Ishikawa (cell line): ENCODE measurements around the gene UGT3A1.

Experiments
- CEBPB ChIP-seq: IDR thresholded peaks from 2 replicates; pipeline ENCODE4 v1.6.1; 2012
- CREB1 ChIP-seq: IDR thresholded peaks from 2 replicates; pipeline ENCODE4 v1.6.1; 2012; ENCODE audit warnings: low read depth
- EGR1 ChIP-seq: IDR thresholded peaks from 2 replicates; pipeline ENCODE4 v1.6.1; 2012
- EP300 ChIP-seq: IDR thresholded peaks from 2 replicates; pipeline ENCODE4 v1.6.1; 2012; ENCODE audit warnings: borderline replicate concordance
- FOXM1 ChIP-seq: IDR thresholded peaks from 2 replicates; pipeline ENCODE4 v1.6.1; 2012; ENCODE audit warnings: low read depth, borderline replicate concordance
- NFIC ChIP-seq: IDR thresholded peaks from 2 replicates; pipeline ENCODE4 v1.6.1; 2012
- RAD21 ChIP-seq: IDR thresholded peaks from 2 replicates; pipeline ENCODE4 v1.6.1; 2012; ENCODE audit warnings: low read depth
- REST ChIP-seq: IDR thresholded peaks from 2 replicates; pipeline ENCODE4 v1.6.1; 2012; ENCODE audit warnings: low read depth, mild to moderate bottlenecking
- TAF1 ChIP-seq: IDR thresholded peaks from 2 replicates; pipeline ENCODE4 v1.6.1; 2012; ENCODE audit warnings: low read depth, mild to moderate bottlenecking
- TCF12 ChIP-seq: IDR thresholded peaks from 2 replicates; pipeline ENCODE4 v1.6.1; 2012; ENCODE audit warnings: low read depth
- TEAD4 ChIP-seq: IDR thresholded peaks from 2 replicates; pipeline ENCODE4 v1.6.1; 2012
- USF1 ChIP-seq: IDR thresholded peaks from 2 replicates; pipeline ENCODE4 v1.6.1; 2012
- YY1 ChIP-seq: IDR thresholded peaks from 2 replicates; pipeline ENCODE4 v1.6.1; 2012; ENCODE audit warnings: low read depth
- ZBTB7A ChIP-seq: IDR thresholded peaks from 2 replicates; pipeline ENCODE4 v1.6.1; 2012; ENCODE audit warnings: low read depth
- TF ChIP-seq, protein P1 (sequence below): IDR thresholded peaks from 2 replicates; pipeline ENCODE4 v1.6.1; 2012

UGT3A1 gene

DNA sequence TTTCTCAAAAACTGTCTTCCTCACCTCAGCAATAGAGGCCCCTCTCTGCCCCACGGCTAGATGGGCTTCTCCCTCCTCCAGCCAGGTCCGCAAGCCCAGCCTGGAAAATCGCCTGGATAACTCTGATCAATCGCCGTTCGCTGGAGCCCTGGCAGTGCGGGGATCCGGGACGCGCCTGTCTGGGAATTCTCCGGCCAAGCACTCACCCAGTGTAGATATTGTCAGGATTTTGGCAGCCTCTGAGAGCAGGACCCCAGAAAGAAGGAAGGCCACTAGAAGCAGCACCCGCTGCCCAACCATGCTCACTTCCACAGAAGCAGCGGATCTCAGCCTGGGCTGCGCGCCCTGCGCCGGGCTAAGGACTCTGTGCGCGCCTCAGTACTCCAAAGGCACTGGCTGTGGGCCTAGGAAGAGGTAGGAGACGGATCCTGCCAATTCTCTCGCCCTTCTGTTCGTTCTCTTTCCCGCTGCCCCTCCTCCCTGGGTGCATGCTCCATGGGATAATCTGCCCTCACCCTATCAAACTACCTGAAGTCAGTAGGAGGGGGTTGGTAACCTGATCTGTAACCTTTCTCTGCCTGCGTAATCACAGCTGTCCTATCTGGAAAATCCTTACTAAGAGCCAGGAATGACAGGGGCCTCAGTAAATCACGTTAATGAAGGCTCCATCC is at the start of gene UGT3A1:
Gene UGT3A1 (minus strand): TSS at position 450 of the 671 bp plus-strand sequence. CDS start 150 bp downstream, at position 300.
- TF ChIP-seq TEAD4 = no peak
- TF ChIP-seq USF1 = no peak
- no peak for TF ChIP-seq FOXM1
- no peak for TF ChIP-seq REST
- no peak for TF ChIP-seq RAD21
- TF ChIP-seq TAF1 = no peak

- no peak for TF ChIP-seq CEBPB
- TF ChIP-seq CREB1 = no peak
- TF ChIP-seq ZBTB7A = no peak
- no peak for TF ChIP-seq TEAD4
- no peak for TF ChIP-seq TAF1
- TF ChIP-seq USF1 = no peak
- TF ChIP-seq YY1 = no peak
- no peak for TF ChIP-seq FOXM1
- no peak for TF ChIP-seq RAD21
- TF ChIP-seq REST = no peak
- TF ChIP-seq NFIC = no peak
- TF ChIP-seq, protein P1, sequence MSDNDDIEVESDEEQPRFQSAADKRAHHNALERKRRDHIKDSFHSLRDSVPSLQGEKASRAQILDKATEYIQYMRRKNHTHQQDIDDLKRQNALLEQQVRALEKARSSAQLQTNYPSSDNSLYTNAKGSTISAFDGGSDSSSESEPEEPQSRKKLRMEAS = no peak
- TF ChIP-seq EP300 = no peak
Observed at GRCh38 chr5:36035696-36036095, 44.5 kb upstream of the UGT3A1 start.

DNA sequence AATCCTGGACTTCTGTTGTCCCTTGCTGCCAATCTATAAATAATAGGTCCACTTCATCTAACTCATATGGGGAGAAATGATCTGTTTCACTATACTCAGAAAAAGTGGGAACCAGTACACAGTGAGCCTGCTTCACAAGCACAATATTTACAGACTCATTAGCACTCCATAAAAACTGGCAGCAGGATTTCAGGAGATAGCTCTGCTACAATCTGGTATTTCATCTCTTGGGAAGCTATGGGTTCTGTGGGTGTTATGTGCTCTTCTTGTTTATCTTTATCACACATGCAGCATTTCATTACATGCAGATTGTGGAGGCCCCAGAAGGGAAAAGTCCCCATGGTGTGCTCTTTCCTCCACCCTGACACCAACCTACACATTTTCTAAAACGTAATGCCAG is 42.3 kb upstream of the UGT3A1 start:
- no peak for TF ChIP-seq TCF12
- TF ChIP-seq YY1 = no peak
- no peak for TF ChIP-seq FOXM1

DNA sequence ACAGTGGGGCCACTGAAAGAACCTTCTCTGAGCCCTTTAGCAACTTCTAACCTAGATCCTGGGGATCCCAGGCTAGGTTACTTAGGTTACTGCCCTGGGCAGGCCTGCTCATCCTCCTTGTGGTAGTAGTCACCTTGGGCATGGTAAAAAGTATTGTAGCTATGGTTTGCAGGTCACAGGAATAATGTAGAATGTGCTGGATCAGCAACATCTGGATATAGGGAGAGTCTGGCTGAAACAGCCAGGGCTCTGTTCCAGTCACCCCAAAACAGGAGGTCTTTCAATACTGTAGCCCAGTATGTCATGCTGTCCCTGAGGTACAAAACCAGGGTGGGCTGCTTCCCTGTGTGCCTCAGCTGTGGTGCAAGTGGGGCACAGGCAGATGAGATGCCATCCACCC is 41.9 kb upstream of the UGT3A1 start:
- TF ChIP-seq EP300 = no peak
- TF ChIP-seq TCF12 = no peak

GRCh38 chr5:36031223-36031622 is 40.0 kb upstream of the UGT3A1 start:
- TF ChIP-seq CREB1 = no peak
- TF ChIP-seq NFIC = no peak
- TF ChIP-seq ZBTB7A = no peak
- no peak for TF ChIP-seq FOXM1
- no peak for TF ChIP-seq TEAD4
- TF ChIP-seq CEBPB = no peak
- no peak for TF ChIP-seq USF1
- TF ChIP-seq TAF1 = no peak

GRCh38 chr5:36029914-36030313 is 38.7 kb upstream of the UGT3A1 start:
- no peak for TF ChIP-seq RAD21
- TF ChIP-seq, protein P1 = no peak
- no peak for TF ChIP-seq CEBPB
- no peak for TF ChIP-seq YY1
- TF ChIP-seq EGR1 = no peak
- TF ChIP-seq ZBTB7A = no peak
- TF ChIP-seq USF1 = no peak
- no peak for TF ChIP-seq TEAD4
- no peak for TF ChIP-seq NFIC
